Tibial nerve (tissue), 4 donors: ENCODE results near the gene EIF4E. TPM values are rescaled to one million over a fixed set of nuclear protein-coding genes. Genes with fewer than 3 reads are reported as not detected.
"Not testable (repeated sequence)": the region's sequence is repeated elsewhere in the genome, so short reads cannot be mapped to it uniquely, and the experiment has no call there.

Experiments
- DNase-seq, 2 donors: peaks; one replicate each; pipeline ENCODE4 v3.0.0-alpha.2; 2019; ENCODE audit warnings: low spot score in 2 of 2
- H3K27ac ChIP-seq, 4 donors: fragments of 200-600 bp; sonication (generic) in 3 of 4; one replicate each; pipeline ENCODE4 v1.5.1; 2017 to 2019; ENCODE audit warnings: mild to moderate bottlenecking in 1 of 4
- H3K27me3 ChIP-seq, 2 donors: fragments of 200-600 bp; sonication (generic) in 1 of 2; one replicate each; pipeline versions ENCODE4 v1.5.1 to v1.6.0; 2017 to 2019
- H3K36me3 ChIP-seq, 3 donors: fragments of 200-600 bp; sonication (generic); one replicate each; pipeline ENCODE4 v1.5.1; 2018 to 2019
- H3K4me1 ChIP-seq, 4 donors: fragments of 200-600 bp; sonication (generic) in 3 of 4; one replicate each; pipeline ENCODE4 v1.5.1; 2017 to 2019
- H3K4me3 ChIP-seq, 4 donors: fragments of 200-600 bp; sonication (generic) in 3 of 4; one replicate each; pipeline ENCODE4 v1.5.1; 2017 to 2019; ENCODE audit warnings: mild to moderate bottlenecking in 1 of 4, moderate library complexity in 1 of 4
- H3K9me3 ChIP-seq, 4 donors: fragments of 200-600 bp; sonication (generic) in 3 of 4; one replicate each; pipeline ENCODE4 v1.5.1; 2017 to 2019
- EP300 ChIP-seq, 2 donors: sonication (generic); formaldehyde crosslinking; IDR thresholded peaks; one replicate each; pipeline ENCODE4 v1.6.1; 2017; ENCODE audit warnings: antibody characterized with exemption in 2 of 2, mild to moderate bottlenecking in 1 of 2
- POLR2A ChIP-seq, 2 donors: fragments of 450-650 bp; IDR thresholded peaks; one replicate each; pipeline ENCODE4 v1.6.1; 2017; ENCODE audit warnings: antibody characterized with exemption in 2 of 2, mild to moderate bottlenecking in 2 of 2, moderate library complexity in 2 of 2
- WGBS, 2 donors: methylation state at CpG; one replicate each; pipeline ENCODE4 v1.1.5; 2018; 5-methylcytosine and 5-hydroxymethylcytosine counted together
- total RNA-seq, 4 donors: library from RNA; depleted of rRNA; stranded (reverse); fragments of >200 nt; gene quantifications; one replicate each; pipeline ENCODE4 v1.1.0, GENCODE V29; 2016
- TF ChIP-seq, protein P1 (sequence below), 5 experiments: fragments of 200-600 bp in 3 of 5; fragments of 450-650 bp in 2 of 5; sonication (generic) in 3 of 5; IDR thresholded peaks; one replicate each; pipeline ENCODE4 v1.5.1; 2016 to 2019; ENCODE audit warnings: antibody characterized with exemption in 5 of 5, mild to moderate bottlenecking in 3 of 5, moderate library complexity in 2 of 5

EIF4E gene
- total RNA-seq, 4 donors from 2014 or later, result 49.6 to 73.0 (median 63.6) TPM

DNA sequence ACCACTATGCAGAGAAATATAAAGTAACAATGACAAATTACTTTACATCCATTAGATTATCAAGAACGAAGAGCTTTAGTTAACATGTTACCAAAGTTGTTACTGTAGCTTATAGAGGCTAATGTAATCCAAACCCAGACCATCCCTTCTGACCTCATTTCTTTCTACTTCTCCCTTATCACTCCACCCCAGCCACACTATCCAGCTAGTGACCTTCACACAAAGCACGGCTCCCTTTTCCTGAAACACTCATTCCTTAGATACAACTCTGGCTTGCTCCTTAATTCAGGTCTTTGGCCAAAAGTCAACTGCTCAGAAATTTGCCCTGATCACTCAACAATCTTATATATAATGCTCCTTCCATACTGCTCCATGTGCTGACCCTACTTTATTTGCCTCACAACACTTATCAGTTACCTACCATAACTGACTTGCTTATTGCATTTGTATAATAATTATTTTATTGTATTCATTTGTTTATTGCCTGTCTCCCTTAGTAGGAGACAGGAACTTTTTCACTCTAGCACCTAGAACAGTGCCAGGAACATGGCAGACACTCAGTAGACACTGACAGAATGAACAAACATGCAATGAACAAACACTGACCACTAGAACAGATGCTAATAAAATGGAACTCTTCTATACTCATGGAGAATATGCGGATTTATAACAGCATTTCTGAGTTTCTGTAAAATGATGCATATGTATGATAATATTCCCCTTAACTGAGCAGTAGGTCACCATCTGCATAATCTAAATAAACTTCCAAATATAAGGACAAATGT lies 67.6 kb downstream of the EIF4E start:
- H3K9me3 ChIP-seq, result no peaks in the 10 kb centered on the region
- no peak for DNase-seq
- H3K27me3 ChIP-seq, result no peaks in the 10 kb centered on the region
- no peak overlapping the region for H3K4me3 ChIP-seq
- no peaks in the 10 kb centered on the region for H3K4me1 ChIP-seq
- TF ChIP-seq, protein P1, sequence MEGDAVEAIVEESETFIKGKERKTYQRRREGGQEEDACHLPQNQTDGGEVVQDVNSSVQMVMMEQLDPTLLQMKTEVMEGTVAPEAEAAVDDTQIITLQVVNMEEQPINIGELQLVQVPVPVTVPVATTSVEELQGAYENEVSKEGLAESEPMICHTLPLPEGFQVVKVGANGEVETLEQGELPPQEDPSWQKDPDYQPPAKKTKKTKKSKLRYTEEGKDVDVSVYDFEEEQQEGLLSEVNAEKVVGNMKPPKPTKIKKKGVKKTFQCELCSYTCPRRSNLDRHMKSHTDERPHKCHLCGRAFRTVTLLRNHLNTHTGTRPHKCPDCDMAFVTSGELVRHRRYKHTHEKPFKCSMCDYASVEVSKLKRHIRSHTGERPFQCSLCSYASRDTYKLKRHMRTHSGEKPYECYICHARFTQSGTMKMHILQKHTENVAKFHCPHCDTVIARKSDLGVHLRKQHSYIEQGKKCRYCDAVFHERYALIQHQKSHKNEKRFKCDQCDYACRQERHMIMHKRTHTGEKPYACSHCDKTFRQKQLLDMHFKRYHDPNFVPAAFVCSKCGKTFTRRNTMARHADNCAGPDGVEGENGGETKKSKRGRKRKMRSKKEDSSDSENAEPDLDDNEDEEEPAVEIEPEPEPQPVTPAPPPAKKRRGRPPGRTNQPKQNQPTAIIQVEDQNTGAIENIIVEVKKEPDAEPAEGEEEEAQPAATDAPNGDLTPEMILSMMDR (IDR thresholded peaks at IDR 0.05), result no peak
- TF ChIP-seq POLR2A (IDR thresholded peaks at IDR 0.05) (no peak), EP300 (IDR thresholded peaks at IDR 0.05) (no peak)
- 84% methylated on average over 3 of the region's 3 CpGs for whole genome bisulfite sequencing, 2 donors
- H3K27ac ChIP-seq, result no peak overlapping the region
- no peaks in the 10 kb centered on the region for H3K36me3 ChIP-seq

DNA sequence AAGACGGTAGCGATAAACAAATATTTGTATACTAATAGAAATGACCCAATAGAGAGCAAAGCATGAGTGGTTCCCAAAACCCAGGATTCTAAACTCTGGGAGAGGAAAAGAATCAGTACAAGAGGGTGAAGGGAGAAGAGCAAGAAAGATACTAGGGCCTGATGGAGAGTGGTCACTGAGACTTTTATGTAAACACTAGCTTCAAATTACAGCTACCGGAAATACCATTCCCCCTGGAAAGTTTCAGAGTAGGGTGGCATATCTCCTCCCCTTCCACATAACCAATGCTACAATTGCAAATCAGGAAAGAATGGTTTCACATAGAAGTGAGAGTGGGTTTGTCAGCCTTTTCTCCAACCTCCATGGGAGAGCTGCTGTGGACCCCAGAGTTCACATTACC lies 77.1 kb downstream of the EIF4E start:
- Histone ChIP-seq H3K27ac (no peak overlapping the region), H3K9me3 (no peaks in the 10 kb centered on the region), H3K36me3 (no peaks in the 10 kb centered on the region), H3K4me1 (no peaks in the 10 kb centered on the region), H3K27me3 (no peaks in the 10 kb centered on the region), H3K4me3 (no peak overlapping the region)
- DNase-seq, result no peak
- TF ChIP-seq, protein P1 (IDR thresholded peaks at IDR 0.05), result no peak
- no peak for TF ChIP-seq EP300 (IDR thresholded peaks at IDR 0.05)
- no peak for TF ChIP-seq POLR2A (IDR thresholded peaks at IDR 0.05)
- WGBS, 2 donors, result 73 to 77% methylated on average over 3 of the region's 3 CpGs

DNA sequence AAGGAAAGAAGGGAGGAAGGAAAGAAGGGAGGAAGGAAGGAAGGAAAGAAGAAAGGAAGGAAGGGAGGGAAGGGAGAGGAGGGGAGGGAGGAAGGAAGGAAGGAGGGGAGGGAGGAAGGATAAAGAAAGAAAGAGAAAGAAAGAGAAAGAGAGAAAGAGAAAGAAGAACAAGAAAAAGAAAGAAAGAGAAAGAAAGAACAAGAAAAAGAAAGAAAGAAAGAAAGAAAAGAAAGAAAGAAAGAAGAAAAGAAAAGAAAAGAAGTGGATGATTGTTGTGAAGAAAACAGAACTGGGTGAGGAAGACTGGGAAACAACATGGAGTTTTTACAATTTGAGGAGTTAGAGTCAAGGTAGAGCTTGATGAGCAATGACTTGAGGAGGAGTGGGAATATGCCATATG lies 78.0 kb downstream of the EIF4E start:
- Histone ChIP-seq H3K4me1 (no peaks in the 10 kb centered on the region), H3K36me3 (no peaks in the 10 kb centered on the region), H3K27me3 (no peaks in the 10 kb centered on the region), H3K4me3 (no peak overlapping the region), H3K9me3 (peaks cover 0 to 3% (median 0%) of the 10 kb centered on the region in 4 donors), H3K27ac (no peak overlapping the region)
- no peak for DNase-seq
- no peak for TF ChIP-seq POLR2A (IDR thresholded peaks at IDR 0.05)
- TF ChIP-seq EP300 (IDR thresholded peaks at IDR 0.05), result no peak
- TF ChIP-seq, protein P1 (IDR thresholded peaks at IDR 0.05), result no peak

DNA sequence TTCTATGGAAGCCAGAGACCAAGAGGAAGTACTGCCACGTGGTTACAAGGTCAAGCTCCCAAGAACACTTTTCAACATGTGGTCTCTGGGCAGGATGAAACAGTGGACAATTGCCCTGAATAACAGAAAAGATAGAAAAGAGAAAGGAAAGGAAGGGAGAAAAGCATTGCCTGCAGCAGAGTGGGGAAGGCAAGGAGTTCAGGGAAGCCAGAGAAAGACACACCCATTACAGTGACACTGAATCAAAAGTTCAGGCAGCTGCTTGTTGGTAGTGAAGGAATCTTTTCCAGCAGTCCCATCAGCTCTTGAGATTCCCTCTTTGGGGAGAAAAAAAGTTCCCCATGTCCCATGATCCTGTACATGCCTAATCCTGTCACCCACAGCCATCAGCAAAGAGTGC lies 80.5 kb downstream of the EIF4E start:
- no peaks in the 10 kb centered on the region for H3K36me3 ChIP-seq
- TF ChIP-seq, protein P1 (IDR thresholded peaks at IDR 0.05), result no peak
- TF ChIP-seq POLR2A (IDR thresholded peaks at IDR 0.05) (no peak), EP300 (IDR thresholded peaks at IDR 0.05) (no peak)
- no peak for DNase-seq
- peaks cover 0 to 3% (median 0%) of the 10 kb centered on the region in 4 donors for H3K9me3 ChIP-seq
- 83 to 88% methylated on average over 1 of the region's 1 CpG for WGBS, 2 donors
- no peak overlapping the region for H3K27ac ChIP-seq
- no peaks in the 10 kb centered on the region for H3K27me3 ChIP-seq
- H3K4me3 ChIP-seq, result no peak overlapping the region
- H3K4me1 ChIP-seq, result no peaks in the 10 kb centered on the region

DNA sequence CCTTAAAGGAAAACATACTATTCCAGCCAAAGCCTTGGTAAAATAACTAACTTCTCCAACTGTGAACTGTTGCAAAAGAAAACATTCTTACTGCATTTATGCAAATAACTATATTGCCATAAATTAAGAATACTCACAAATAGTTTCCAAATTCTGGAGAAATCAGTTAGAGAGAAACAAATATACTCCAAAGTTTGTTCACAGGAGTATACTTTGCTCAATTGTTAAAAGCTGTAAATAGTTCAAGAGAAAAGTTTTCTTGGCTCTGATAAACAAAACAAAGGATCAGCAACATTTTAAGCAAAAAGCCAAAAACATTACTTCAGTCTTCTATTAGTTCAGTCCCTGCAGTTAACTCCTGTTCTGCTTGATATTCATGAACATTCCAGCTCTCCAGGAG lies 83.0 kb downstream of the EIF4E start:
- H3K4me3 ChIP-seq, result no peak overlapping the region
- peaks cover 0 to 3% (median 0%) of the 10 kb centered on the region in 4 donors for H3K9me3 ChIP-seq
- no peak for TF ChIP-seq EP300 (IDR thresholded peaks at IDR 0.05)
- no peaks in the 10 kb centered on the region for H3K4me1 ChIP-seq
- no peaks in the 10 kb centered on the region for H3K27me3 ChIP-seq
- H3K36me3 ChIP-seq, result no peaks in the 10 kb centered on the region
- DNase-seq, result no peak
- H3K27ac ChIP-seq, result no peak overlapping the region

DNA sequence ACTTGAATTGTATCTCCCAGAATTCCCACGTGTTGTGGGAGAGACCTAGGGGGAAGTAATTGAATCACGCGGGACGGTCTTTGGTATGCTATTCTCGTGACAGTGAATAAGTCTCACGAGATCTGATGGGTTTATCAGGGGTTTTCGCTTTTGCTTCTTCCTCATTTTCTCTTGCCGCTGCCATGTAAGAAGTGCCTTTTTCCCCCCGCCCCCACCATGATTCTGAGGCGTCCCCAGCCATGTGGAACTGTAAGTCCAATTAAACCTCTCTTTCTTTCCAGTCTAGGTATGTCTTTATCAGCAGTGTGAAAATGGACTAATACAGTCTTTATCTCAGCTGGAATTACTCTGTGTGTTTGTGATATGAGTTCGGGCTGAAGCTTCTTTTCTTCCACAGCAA lies 86.0 kb downstream of the EIF4E start:
- not testable (repeated sequence) for H3K4me3 ChIP-seq, H3K27me3 ChIP-seq, H3K27ac ChIP-seq, H3K9me3 ChIP-seq, H3K4me1 ChIP-seq, H3K36me3 ChIP-seq, DNase-seq
- WGBS, 2 donors, result 88 to 91% methylated on average over 11 of the region's 11 CpGs
